ENCODE measurements around the gene KISS1R.

DNA sequence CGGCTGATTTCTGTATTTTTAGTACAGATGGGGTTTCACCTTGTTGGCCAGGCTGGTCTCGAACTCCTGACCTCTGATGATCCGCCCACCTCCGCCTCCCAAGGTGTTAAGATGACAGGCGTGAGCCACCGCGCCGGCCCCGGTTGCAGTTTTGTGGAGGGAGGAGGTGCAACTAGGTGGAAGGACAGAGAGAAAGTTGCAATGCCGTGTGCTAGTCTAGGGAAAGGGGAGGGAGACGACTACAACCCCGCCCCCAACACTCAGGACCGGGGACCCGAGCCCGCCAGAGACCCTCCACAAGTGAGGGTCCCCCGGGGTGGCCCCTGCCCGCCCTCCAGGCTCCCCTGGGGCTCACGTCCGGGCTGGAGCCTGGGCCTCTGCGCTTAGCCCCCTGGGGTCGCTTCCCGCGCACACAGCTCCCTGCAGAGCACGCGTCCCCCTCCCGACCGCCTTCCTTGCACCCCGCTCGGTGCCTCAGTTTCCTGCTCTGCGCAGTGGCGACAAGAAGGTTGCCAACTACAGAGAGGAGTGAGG is 7.5 kb downstream of the KISS1R start:
- TF ChIP-seq, protein P1, sequence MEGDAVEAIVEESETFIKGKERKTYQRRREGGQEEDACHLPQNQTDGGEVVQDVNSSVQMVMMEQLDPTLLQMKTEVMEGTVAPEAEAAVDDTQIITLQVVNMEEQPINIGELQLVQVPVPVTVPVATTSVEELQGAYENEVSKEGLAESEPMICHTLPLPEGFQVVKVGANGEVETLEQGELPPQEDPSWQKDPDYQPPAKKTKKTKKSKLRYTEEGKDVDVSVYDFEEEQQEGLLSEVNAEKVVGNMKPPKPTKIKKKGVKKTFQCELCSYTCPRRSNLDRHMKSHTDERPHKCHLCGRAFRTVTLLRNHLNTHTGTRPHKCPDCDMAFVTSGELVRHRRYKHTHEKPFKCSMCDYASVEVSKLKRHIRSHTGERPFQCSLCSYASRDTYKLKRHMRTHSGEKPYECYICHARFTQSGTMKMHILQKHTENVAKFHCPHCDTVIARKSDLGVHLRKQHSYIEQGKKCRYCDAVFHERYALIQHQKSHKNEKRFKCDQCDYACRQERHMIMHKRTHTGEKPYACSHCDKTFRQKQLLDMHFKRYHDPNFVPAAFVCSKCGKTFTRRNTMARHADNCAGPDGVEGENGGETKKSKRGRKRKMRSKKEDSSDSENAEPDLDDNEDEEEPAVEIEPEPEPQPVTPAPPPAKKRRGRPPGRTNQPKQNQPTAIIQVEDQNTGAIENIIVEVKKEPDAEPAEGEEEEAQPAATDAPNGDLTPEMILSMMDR (conservative IDR thresholded peaks at IDR 0.05 in 1 of 2, IDR thresholded peaks at IDR 0.05 in 1 of 2; ENCODE audit: low read depth in 1 of 2, low read length in 2 of 2), result no peak
- TF ChIP-seq EZH2 (IDR thresholded peaks at IDR 0.05; ENCODE audit: low read length, missing control alignments), result no peak

Data from fibroblast of lung (primary cell).